ENCODE results near the gene RAMAC.
"Not testable (repeated sequence)": the region's sequence is repeated elsewhere in the genome, so short reads cannot be mapped to it uniquely, and the experiment has no call there.

RAMAC gene

GRCh38 chr15:82980981-82981380 is 5.0 kb upstream of the RAMAC start:
- Histone ChIP-seq H3K4me3 (ENCODE audit: insufficient read depth, low read depth, low read length, poor library complexity, severe bottlenecking) (no peak overlapping the region), H3K36me3 (ENCODE audit: control insufficient read depth, insufficient read depth, low read length) (no peaks in the 10 kb centered on the region), H3K9me3 (ENCODE audit: control insufficient read depth, low read length) (no peaks in the 10 kb centered on the region), H3K27me3 (replicated peaks; ENCODE audit: control insufficient read depth, insufficient read depth, low read length, poor library complexity, severe bottlenecking) (no peaks in the 10 kb centered on the region), H3K4me1 (ENCODE audit: control insufficient read depth, insufficient read depth, low read length, poor library complexity, severe bottlenecking) (no peaks in the 10 kb centered on the region), H3K27ac (ENCODE audit: insufficient read depth, low read length, poor library complexity, severe bottlenecking) (no peak overlapping the region)
- DNase-seq, result no peak

GRCh38 chr15:82986442-82986780 is 401 bp downstream of the RAMAC start:
- Histone ChIP-seq H3K27ac (ENCODE audit: insufficient read depth, low read length, poor library complexity, severe bottlenecking) (peak overlapping the region; percentile 64), H3K9me3 (ENCODE audit: control insufficient read depth, low read length) (no peaks in the 10 kb centered on the region), H3K4me1 (ENCODE audit: control insufficient read depth, insufficient read depth, low read length, poor library complexity, severe bottlenecking) (no peaks in the 10 kb centered on the region), H3K4me3 (ENCODE audit: insufficient read depth, low read depth, low read length, poor library complexity, severe bottlenecking) (peak overlapping the region; percentile 75), H3K36me3 (ENCODE audit: control insufficient read depth, insufficient read depth, low read length) (peaks cover 13% of the 10 kb centered on the region), H3K27me3 (replicated peaks; ENCODE audit: control insufficient read depth, insufficient read depth, low read length, poor library complexity, severe bottlenecking) (no peaks in the 10 kb centered on the region)
- DNase-seq, result peak in 2 of 3 donors; percentile 9 to 18

- no peaks in the 10 kb centered on the region for H3K9me3 ChIP-seq (ENCODE audit: control insufficient read depth, low read length)
- no peak overlapping the region for H3K27ac ChIP-seq (ENCODE audit: insufficient read depth, low read length, poor library complexity, severe bottlenecking)
- H3K36me3 ChIP-seq (ENCODE audit: control insufficient read depth, insufficient read depth, low read length), result peaks cover 13% of the 10 kb centered on the region
- no peaks in the 10 kb centered on the region for H3K4me1 ChIP-seq (ENCODE audit: control insufficient read depth, insufficient read depth, low read length, poor library complexity, severe bottlenecking)
- DNase-seq, result no peak
- H3K27me3 ChIP-seq (replicated peaks; ENCODE audit: control insufficient read depth, insufficient read depth, low read length, poor library complexity, severe bottlenecking), result no peaks in the 10 kb centered on the region
- H3K4me3 ChIP-seq (ENCODE audit: insufficient read depth, low read depth, low read length, poor library complexity, severe bottlenecking), result no peak overlapping the region
These were observed 6.5 kb downstream of the RAMAC start for GRCh38 chr15:82992436-82992998.

GRCh38 chr15:82993144-82993543 is 7.1 kb downstream of the RAMAC start:
- Histone ChIP-seq H3K27me3 (replicated peaks; ENCODE audit: control insufficient read depth, insufficient read depth, low read length, poor library complexity, severe bottlenecking) (no peaks in the 10 kb centered on the region), H3K9me3 (ENCODE audit: control insufficient read depth, low read length) (no peaks in the 10 kb centered on the region), H3K4me3 (ENCODE audit: insufficient read depth, low read depth, low read length, poor library complexity, severe bottlenecking) (no peak overlapping the region), H3K36me3 (ENCODE audit: control insufficient read depth, insufficient read depth, low read length) (peaks cover 13% of the 10 kb centered on the region), H3K4me1 (ENCODE audit: control insufficient read depth, insufficient read depth, low read length, poor library complexity, severe bottlenecking) (no peaks in the 10 kb centered on the region), H3K27ac (ENCODE audit: insufficient read depth, low read length, poor library complexity, severe bottlenecking) (no peak overlapping the region)
- no peak for DNase-seq

GRCh38 chr15:82995076-82995475 is 9.1 kb downstream of the RAMAC start:
- no peak for DNase-seq
- H3K4me3 ChIP-seq (ENCODE audit: insufficient read depth, low read depth, low read length, poor library complexity, severe bottlenecking), result no peak overlapping the region
- no peaks in the 10 kb centered on the region for H3K9me3 ChIP-seq (ENCODE audit: control insufficient read depth, low read length)
- H3K36me3 ChIP-seq (ENCODE audit: control insufficient read depth, insufficient read depth, low read length), result no peaks in the 10 kb centered on the region
- H3K27ac ChIP-seq (ENCODE audit: insufficient read depth, low read length, poor library complexity, severe bottlenecking), result no peak overlapping the region
- H3K4me1 ChIP-seq (ENCODE audit: control insufficient read depth, insufficient read depth, low read length, poor library complexity, severe bottlenecking), result peaks cover 5% of the 10 kb centered on the region
- H3K27me3 ChIP-seq (replicated peaks; ENCODE audit: control insufficient read depth, insufficient read depth, low read length, poor library complexity, severe bottlenecking), result no peaks in the 10 kb centered on the region

- no peak overlapping the region for H3K27ac ChIP-seq (ENCODE audit: insufficient read depth, low read length, poor library complexity, severe bottlenecking)
- H3K4me1 ChIP-seq (ENCODE audit: control insufficient read depth, insufficient read depth, low read length, poor library complexity, severe bottlenecking), result peaks cover 7% of the 10 kb centered on the region
- no peaks in the 10 kb centered on the region for H3K9me3 ChIP-seq (ENCODE audit: control insufficient read depth, low read length)
- no peaks in the 10 kb centered on the region for H3K36me3 ChIP-seq (ENCODE audit: control insufficient read depth, insufficient read depth, low read length)
- DNase-seq, result no peak
- no peaks in the 10 kb centered on the region for H3K27me3 ChIP-seq (replicated peaks; ENCODE audit: control insufficient read depth, insufficient read depth, low read length, poor library complexity, severe bottlenecking)
- H3K4me3 ChIP-seq (ENCODE audit: insufficient read depth, low read depth, low read length, poor library complexity, severe bottlenecking), result no peak overlapping the region
These were observed 9.9 kb downstream of the RAMAC start for GRCh38 chr15:82995938-82996337.

- Histone ChIP-seq H3K4me3 (ENCODE audit: insufficient read depth, low read depth, low read length, poor library complexity, severe bottlenecking) (no peak overlapping the region), H3K27me3 (replicated peaks; ENCODE audit: control insufficient read depth, insufficient read depth, low read length, poor library complexity, severe bottlenecking) (no peaks in the 10 kb centered on the region), H3K4me1 (ENCODE audit: control insufficient read depth, insufficient read depth, low read length, poor library complexity, severe bottlenecking) (peaks cover 7% of the 10 kb centered on the region), H3K9me3 (ENCODE audit: control insufficient read depth, low read length) (no peaks in the 10 kb centered on the region), H3K36me3 (ENCODE audit: control insufficient read depth, insufficient read depth, low read length) (no peaks in the 10 kb centered on the region), H3K27ac (ENCODE audit: insufficient read depth, low read length, poor library complexity, severe bottlenecking) (no peak overlapping the region)
- no peak for DNase-seq
These were observed 13.4 kb downstream of the RAMAC start for GRCh38 chr15:82999426-82999825.

GRCh38 chr15:82999905-83000671 is 14.1 kb downstream of the RAMAC start:
- DNase-seq, result no peak
- H3K27ac ChIP-seq (ENCODE audit: insufficient read depth, low read length, poor library complexity, severe bottlenecking), result peak overlapping the region; percentile 42
- H3K36me3 ChIP-seq (ENCODE audit: control insufficient read depth, insufficient read depth, low read length), result peaks cover 4% of the 10 kb centered on the region
- no peaks in the 10 kb centered on the region for H3K27me3 ChIP-seq (replicated peaks; ENCODE audit: control insufficient read depth, insufficient read depth, low read length, poor library complexity, severe bottlenecking)
- H3K9me3 ChIP-seq (ENCODE audit: control insufficient read depth, low read length), result no peaks in the 10 kb centered on the region
- H3K4me1 ChIP-seq (ENCODE audit: control insufficient read depth, insufficient read depth, low read length, poor library complexity, severe bottlenecking), result peaks cover 7% of the 10 kb centered on the region
- peak overlapping the region; percentile 35 for H3K4me3 ChIP-seq (ENCODE audit: insufficient read depth, low read depth, low read length, poor library complexity, severe bottlenecking)

- H3K4me1 ChIP-seq (ENCODE audit: control insufficient read depth, insufficient read depth, low read length, poor library complexity, severe bottlenecking), result not testable (repeated sequence)
These were observed 14.6 kb downstream of the RAMAC start for GRCh38 chr15:83000672-83001031.

GRCh38 chr15:83010709-83011270 is 24.8 kb downstream of the RAMAC start:
- Histone ChIP-seq H3K36me3 (ENCODE audit: control insufficient read depth, insufficient read depth, low read length) (peaks cover 22% of the 10 kb centered on the region), H3K9me3 (ENCODE audit: control insufficient read depth, low read length) (no peaks in the 10 kb centered on the region), H3K27me3 (replicated peaks; ENCODE audit: control insufficient read depth, insufficient read depth, low read length, poor library complexity, severe bottlenecking) (no peaks in the 10 kb centered on the region), H3K4me3 (ENCODE audit: insufficient read depth, low read depth, low read length, poor library complexity, severe bottlenecking) (peak overlapping the region; percentile 81), H3K4me1 (ENCODE audit: control insufficient read depth, insufficient read depth, low read length, poor library complexity, severe bottlenecking) (peaks cover 17% of the 10 kb centered on the region), H3K27ac (ENCODE audit: insufficient read depth, low read length, poor library complexity, severe bottlenecking) (peak overlapping the region; percentile 80)
- DNase-seq, result peak; percentile 25 to 53 (median 50)

More at GRCh38 chr15:83000672-83001031, 14.6 kb downstream of the RAMAC start:
- not testable (repeated sequence) for DNase-seq; H3K36me3 ChIP-seq (ENCODE audit: control insufficient read depth, insufficient read depth, low read length); H3K9me3 ChIP-seq (ENCODE audit: control insufficient read depth, low read length); H3K27me3 ChIP-seq (replicated peaks; ENCODE audit: control insufficient read depth, insufficient read depth, low read length, poor library complexity, severe bottlenecking); H3K4me3 ChIP-seq (ENCODE audit: insufficient read depth, low read depth, low read length, poor library complexity, severe bottlenecking); H3K27ac ChIP-seq (ENCODE audit: insufficient read depth, low read length, poor library complexity, severe bottlenecking)
